Measurements from ENCODE around the gene DACH1.

Gene DACH1

GRCh38 chr13:71624653-71625600 lies 242.1 kb downstream of the DACH1 start:
- DNase-seq (ENCODE audit: low read depth in 2 of 2): no peak

GRCh38 chr13:71621174-71622124 lies 245.6 kb downstream of the DACH1 start:
- DNase-seq (ENCODE audit: low read depth in 2 of 2): no peak

- DNase-seq (ENCODE audit: low read depth in 2 of 2): no peak
Measured at GRCh38 chr13:71619096-71619495, 247.9 kb downstream of the DACH1 start.

GRCh38 chr13:71618159-71618558 lies 248.8 kb downstream of the DACH1 start:
- DNase-seq (ENCODE audit: low read depth in 2 of 2): no peak

- DNase-seq (ENCODE audit: low read depth in 2 of 2): no peak
Measured at GRCh38 chr13:71617265-71617664, 249.7 kb downstream of the DACH1 start.

GRCh38 chr13:71613066-71613745 lies 253.8 kb downstream of the DACH1 start:
- DNase-seq (ENCODE audit: low read depth in 2 of 2): no peak

- no peak for DNase-seq (ENCODE audit: low read depth in 2 of 2)
Measured at GRCh38 chr13:71611292-71611691, 255.7 kb downstream of the DACH1 start.

GRCh38 chr13:71610876-71611275 lies 256.1 kb downstream of the DACH1 start:
- DNase-seq (ENCODE audit: low read depth in 2 of 2): no peak

GRCh38 chr13:71609271-71609670 lies 257.7 kb downstream of the DACH1 start:
- DNase-seq (ENCODE audit: low read depth in 2 of 2): no peak

- DNase-seq (ENCODE audit: low read depth in 2 of 2): no peak
Measured at GRCh38 chr13:71607575-71607974, 259.4 kb downstream of the DACH1 start.

- DNase-seq (ENCODE audit: low read depth in 2 of 2): no peak
Measured at GRCh38 chr13:71606818-71607217, 260.2 kb downstream of the DACH1 start.

- DNase-seq (ENCODE audit: low read depth in 2 of 2): no peak
Measured at GRCh38 chr13:71605744-71606143, 261.3 kb downstream of the DACH1 start.

GRCh38 chr13:71603255-71603654 lies 263.7 kb downstream of the DACH1 start:
- DNase-seq (ENCODE audit: low read depth in 2 of 2): no peak

GRCh38 chr13:71602344-71602743 lies 264.7 kb downstream of the DACH1 start:
- DNase-seq (ENCODE audit: low read depth in 2 of 2): no peak

- no peak for DNase-seq (ENCODE audit: low read depth in 2 of 2)
Measured at GRCh38 chr13:71597150-71597549, 269.9 kb downstream of the DACH1 start.

GRCh38 chr13:71596116-71596515 lies 270.9 kb downstream of the DACH1 start:
- DNase-seq (ENCODE audit: low read depth in 2 of 2): no peak

- DNase-seq (ENCODE audit: low read depth in 2 of 2): no peak
Measured at GRCh38 chr13:71593566-71593965, 273.4 kb downstream of the DACH1 start.

GRCh38 chr13:71591374-71591773 lies 275.6 kb downstream of the DACH1 start:
- DNase-seq (ENCODE audit: low read depth in 2 of 2): no peak

GRCh38 chr13:71590654-71591148 lies 276.3 kb downstream of the DACH1 start:
- no peak for DNase-seq (ENCODE audit: low read depth in 2 of 2)

GRCh38 chr13:71589032-71589431 lies 278.0 kb downstream of the DACH1 start:
- DNase-seq (ENCODE audit: low read depth in 2 of 2): no peak

- no peak for DNase-seq (ENCODE audit: low read depth in 2 of 2)
Measured at GRCh38 chr13:71587817-71588216, 279.2 kb downstream of the DACH1 start.

- DNase-seq (ENCODE audit: low read depth in 2 of 2): no peak
Measured at GRCh38 chr13:71587193-71587592, 279.8 kb downstream of the DACH1 start.

All from stimulated activated CD8-positive, alpha-beta memory T cell treated with anti-CD3 and anti-CD28 coated beads, Interleukin-7, amount 100 ng/mL, for 4 hours (primary cell).